Astrocyte of the cerebellum (primary cell): ENCODE measurements around the gene PTCH1.

ENCODE experiments used
- DNase-seq: peaks from one replicate; pipeline ENCODE4 v3.0.0-alpha.2; 2011; ENCODE audit warnings: low read depth
- H3K4me3 ChIP-seq: 2 replicates; pipeline ENCODE4 v1.5.1; 2011; ENCODE audit warnings: mild to moderate bottlenecking, low read depth, low read length, moderate library complexity
- CTCF ChIP-seq: IDR thresholded peaks from 2 replicates; pipeline ENCODE4 v1.5.1; 2012; ENCODE audit warnings: low read length, low read depth, moderate library complexity, mild to moderate bottlenecking; ENCODE audit errors: missing control alignments
- in situ Hi-C: cut with HindIII; loops from 2 replicates; pipeline ENCODE4 v1.10.0; 2017; ENCODE audit warnings: low sequenced_read_pairs

Gene PTCH1

GRCh38 chr9:95484225-95484624 lies 32.5 kb downstream of the PTCH1 start:
- no peak for TF ChIP-seq CTCF
- H3K4me3 ChIP-seq: no peak overlapping the region
- DNase-seq: no peak
- in situ Hi-C loops: no loop called here

GRCh38 chr9:95483431-95483830 lies 33.3 kb downstream of the PTCH1 start:
- in situ Hi-C loops: no loop called here
- no peak for TF ChIP-seq CTCF
- no peak for DNase-seq
- H3K4me3 ChIP-seq: no peak overlapping the region

GRCh38 chr9:95482621-95483020 lies 34.1 kb downstream of the PTCH1 start:
- no peak for TF ChIP-seq CTCF
- no peak overlapping the region for H3K4me3 ChIP-seq
- no peak for DNase-seq
- in situ Hi-C loops: no loop called here

- DNase-seq: peak; percentile 57
- in situ Hi-C loops: no loop called here
These were observed 35.8 kb downstream of the PTCH1 start for GRCh38 chr9:95481000-95481399.

GRCh38 chr9:95480346-95480745 lies 36.4 kb downstream of the PTCH1 start:
- no peak for DNase-seq
- no peak for TF ChIP-seq CTCF
- in situ Hi-C loops: no loop called here
- H3K4me3 ChIP-seq: no peak overlapping the region

More at GRCh38 chr9:95481000-95481399, 35.8 kb downstream of the PTCH1 start:
- no peak for TF ChIP-seq CTCF
- H3K4me3 ChIP-seq: no peak overlapping the region

- TF ChIP-seq CTCF: no peak
- in situ Hi-C loops: no loop called here
- DNase-seq: no peak
- H3K4me3 ChIP-seq: no peak overlapping the region
These were observed 37.4 kb downstream of the PTCH1 start for GRCh38 chr9:95479330-95479729.

- TF ChIP-seq CTCF: no peak
- no peak overlapping the region for H3K4me3 ChIP-seq
- in situ Hi-C loops: no loop called here
- DNase-seq: no peak
These were observed 38.4 kb downstream of the PTCH1 start for GRCh38 chr9:95478335-95478734.
